Measurements from ENCODE around the gene FUCA2.
A peak's percentile ranks its signal among the peaks of the same experiment; 100 is the strongest.

FUCA2 gene

GRCh38 chr6:143507358-143508145, 4.0 kb downstream of the FUCA2 start:
- Histone ChIP-seq H3K4me2 (ENCODE audit: low read depth, low read length, poor library complexity, severe bottlenecking) (peak overlapping the region; percentile 80), H3F3A (ENCODE audit: low read depth) (no peaks in the 10 kb centered on the region), H3K9me2 (replicated peaks; ENCODE audit: low read depth, low read length) (no peaks in the 10 kb centered on the region), H3K36me3 (ENCODE audit: insufficient read depth, low read length) (no peaks in the 10 kb centered on the region), H4K20me1 (ENCODE audit: insufficient read depth, low read length, poor library complexity, severe bottlenecking) (no peaks in the 10 kb centered on the region), H3K79me2 (ENCODE audit: insufficient read depth, low read length) (peaks cover 31% of the 10 kb centered on the region), H3K9me3 (ENCODE audit: insufficient read depth, low read depth, low read length) (no peaks in the 10 kb centered on the region), H3K9ac (ENCODE audit: low read depth, low read length, poor library complexity, severe bottlenecking) (no peak overlapping the region), H3K4me3 (ENCODE audit: low read length, poor library complexity, severe bottlenecking) (peak overlapping the region; percentile 45), H3K4me1 (ENCODE audit: insufficient read depth, low read length, poor library complexity, severe bottlenecking) (peaks cover 28% of the 10 kb centered on the region), H3K27me3 (ENCODE audit: insufficient read depth, low read length, poor library complexity, severe bottlenecking) (no peaks in the 10 kb centered on the region), H2AFZ (ENCODE audit: low read length) (no peak overlapping the region)
- TF ChIP-seq EZH2phosphoT487 (IDR thresholded peaks at IDR 0.05; ENCODE audit: borderline replicate concordance) (no peak), CTCF (conservative IDR thresholded peaks at IDR 0.05; ENCODE audit: low read length) (no peak)

GRCh38 chr6:143506620-143507019, 4.9 kb downstream of the FUCA2 start:
- Histone ChIP-seq H3K9ac (ENCODE audit: low read depth, low read length, poor library complexity, severe bottlenecking) (no peak overlapping the region), H4K20me1 (ENCODE audit: insufficient read depth, low read length, poor library complexity, severe bottlenecking) (no peaks in the 10 kb centered on the region), H3F3A (ENCODE audit: low read depth) (no peaks in the 10 kb centered on the region), H2AFZ (ENCODE audit: low read length) (no peak overlapping the region), H3K4me2 (ENCODE audit: low read depth, low read length, poor library complexity, severe bottlenecking) (no peak overlapping the region), H3K9me2 (replicated peaks; ENCODE audit: low read depth, low read length) (no peaks in the 10 kb centered on the region), H3K27me3 (ENCODE audit: insufficient read depth, low read length, poor library complexity, severe bottlenecking) (no peaks in the 10 kb centered on the region), H3K9me3 (ENCODE audit: insufficient read depth, low read depth, low read length) (no peaks in the 10 kb centered on the region), H3K36me3 (ENCODE audit: insufficient read depth, low read length) (no peaks in the 10 kb centered on the region), H3K4me1 (ENCODE audit: insufficient read depth, low read length, poor library complexity, severe bottlenecking) (peaks cover 24% of the 10 kb centered on the region), H3K79me2 (ENCODE audit: insufficient read depth, low read length) (peaks cover 26% of the 10 kb centered on the region), H3K4me3 (ENCODE audit: low read length, poor library complexity, severe bottlenecking) (no peak overlapping the region)
- TF ChIP-seq EZH2phosphoT487 (IDR thresholded peaks at IDR 0.05; ENCODE audit: borderline replicate concordance) (no peak), CTCF (conservative IDR thresholded peaks at IDR 0.05; ENCODE audit: low read length) (no peak)

GRCh38 chr6:143506199-143506598, 5.3 kb downstream of the FUCA2 start:
- Histone ChIP-seq H2AFZ (ENCODE audit: low read length) (no peak overlapping the region), H3K79me2 (ENCODE audit: insufficient read depth, low read length) (peaks cover 24% of the 10 kb centered on the region), H3K4me3 (ENCODE audit: low read length, poor library complexity, severe bottlenecking) (no peak overlapping the region), H3K9ac (ENCODE audit: low read depth, low read length, poor library complexity, severe bottlenecking) (no peak overlapping the region), H3K4me1 (ENCODE audit: insufficient read depth, low read length, poor library complexity, severe bottlenecking) (peaks cover 24% of the 10 kb centered on the region), H3K9me3 (ENCODE audit: insufficient read depth, low read depth, low read length) (no peaks in the 10 kb centered on the region), H3K4me2 (ENCODE audit: low read depth, low read length, poor library complexity, severe bottlenecking) (no peak overlapping the region), H4K20me1 (ENCODE audit: insufficient read depth, low read length, poor library complexity, severe bottlenecking) (no peaks in the 10 kb centered on the region), H3K9me2 (replicated peaks; ENCODE audit: low read depth, low read length) (no peaks in the 10 kb centered on the region), H3F3A (ENCODE audit: low read depth) (no peaks in the 10 kb centered on the region), H3K27me3 (ENCODE audit: insufficient read depth, low read length, poor library complexity, severe bottlenecking) (no peaks in the 10 kb centered on the region), H3K36me3 (ENCODE audit: insufficient read depth, low read length) (no peaks in the 10 kb centered on the region)
- TF ChIP-seq CTCF (conservative IDR thresholded peaks at IDR 0.05; ENCODE audit: low read length) (no peak), EZH2phosphoT487 (IDR thresholded peaks at IDR 0.05; ENCODE audit: borderline replicate concordance) (no peak)
